ENCODE measurements around the gene NTN4.
"Not testable (repeated sequence)": the region's sequence is repeated elsewhere in the genome, so short reads cannot be mapped to it uniquely, and the experiment has no call there.

The NTN4 gene

DNA sequence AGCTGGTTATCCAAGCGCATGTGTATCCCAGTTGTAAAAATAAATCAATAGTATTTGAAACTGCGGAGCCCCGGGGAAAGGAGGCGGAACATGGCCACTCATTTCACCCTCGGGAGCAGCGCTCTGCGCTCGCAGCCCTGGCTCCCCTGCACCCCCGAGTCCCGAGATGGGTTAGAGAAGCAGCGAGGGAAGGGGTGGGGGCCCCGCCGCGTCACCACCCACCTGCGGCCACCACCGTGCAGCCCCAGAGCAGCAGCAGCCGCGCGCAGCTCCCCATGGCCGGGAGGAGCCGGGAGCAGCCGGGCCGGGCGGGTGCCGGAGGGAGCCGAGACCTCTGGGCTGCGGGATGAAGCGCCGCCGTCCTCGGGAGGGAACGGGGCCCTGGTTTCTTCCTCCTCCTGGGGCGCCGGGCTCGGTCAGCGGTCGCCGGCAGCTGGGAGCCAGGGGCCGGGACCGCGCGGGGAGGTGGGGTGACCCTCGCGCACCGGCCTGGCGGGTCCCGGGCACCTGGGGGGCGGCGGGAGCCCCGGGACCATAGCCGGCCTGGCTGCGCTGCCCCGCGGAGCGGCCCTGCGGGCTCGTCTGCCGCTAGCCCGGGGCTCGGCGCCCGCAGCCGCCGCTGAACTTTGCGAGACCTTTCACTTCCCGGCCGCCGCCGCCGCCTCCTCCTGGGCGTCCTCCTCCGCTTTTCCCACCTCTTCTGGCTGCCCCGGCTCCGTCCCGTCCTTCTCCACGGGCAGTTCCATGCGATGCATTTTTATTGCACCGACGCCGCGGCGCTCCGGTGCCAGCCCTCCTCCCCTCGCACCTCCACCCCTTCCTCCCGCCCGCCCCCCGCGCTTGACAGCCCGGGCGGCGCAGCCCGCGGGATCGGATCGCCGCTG lies at the start of gene NTN4:
Gene NTN4 (minus strand): TSS at position 732 of the 884 bp plus-strand sequence. CDS start 455 bp downstream, at position 277.
- peak; percentile 35 for DNase-seq (ENCODE audit: low spot score)

DNA sequence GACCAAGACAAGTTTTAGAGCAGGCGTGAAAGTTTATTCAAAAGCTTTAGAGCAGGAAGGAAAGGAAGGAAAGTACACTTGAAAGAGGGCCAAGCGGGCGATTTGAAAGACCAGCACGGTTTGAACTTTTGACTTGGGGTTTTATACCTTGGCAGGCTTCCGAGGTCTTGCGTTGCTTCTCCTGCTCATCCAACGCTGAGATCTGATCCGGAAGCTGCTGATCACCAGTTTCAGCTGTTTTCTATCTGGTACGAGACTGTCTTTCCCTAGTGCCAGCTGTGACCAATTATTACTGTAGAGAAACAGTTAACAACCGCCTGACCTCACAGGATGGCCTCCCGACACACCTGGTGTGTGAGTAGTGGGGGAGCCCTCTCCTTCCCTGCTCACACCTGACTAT lies 47.6 kb upstream of the NTN4 start:
- DNase-seq (ENCODE audit: low spot score) = no peak

- no peak for DNase-seq (ENCODE audit: low spot score)
Measured at GRCh38 chr12:95837240-95838038, 46.9 kb upstream of the NTN4 start.

GRCh38 chr12:95836630-95837239 lies 46.2 kb upstream of the NTN4 start:
- no peak for DNase-seq (ENCODE audit: low spot score)

GRCh38 chr12:95836185-95836609 lies 45.6 kb upstream of the NTN4 start:
- DNase-seq (ENCODE audit: low spot score) = peak; percentile 59

DNA sequence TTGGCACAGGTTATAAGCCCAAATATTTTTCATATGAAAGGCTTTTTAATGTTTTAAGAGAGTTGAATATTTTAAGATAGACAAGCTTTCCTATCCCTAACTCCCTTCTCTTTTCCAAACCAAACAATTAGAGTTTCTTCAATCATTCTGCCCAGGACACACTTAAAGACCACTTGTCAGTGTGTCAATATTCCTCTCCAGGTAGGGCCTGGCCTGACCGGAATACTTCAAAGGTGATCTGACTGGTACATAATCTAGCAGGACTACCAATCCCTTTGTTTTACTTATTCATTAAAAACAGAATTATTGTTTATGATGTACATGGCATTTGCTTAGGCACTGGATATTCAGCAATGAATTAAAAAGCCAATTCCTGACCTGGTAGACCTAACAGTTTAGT lies 44.0 kb upstream of the NTN4 start:
- no peak for DNase-seq (ENCODE audit: low spot score)

DNA sequence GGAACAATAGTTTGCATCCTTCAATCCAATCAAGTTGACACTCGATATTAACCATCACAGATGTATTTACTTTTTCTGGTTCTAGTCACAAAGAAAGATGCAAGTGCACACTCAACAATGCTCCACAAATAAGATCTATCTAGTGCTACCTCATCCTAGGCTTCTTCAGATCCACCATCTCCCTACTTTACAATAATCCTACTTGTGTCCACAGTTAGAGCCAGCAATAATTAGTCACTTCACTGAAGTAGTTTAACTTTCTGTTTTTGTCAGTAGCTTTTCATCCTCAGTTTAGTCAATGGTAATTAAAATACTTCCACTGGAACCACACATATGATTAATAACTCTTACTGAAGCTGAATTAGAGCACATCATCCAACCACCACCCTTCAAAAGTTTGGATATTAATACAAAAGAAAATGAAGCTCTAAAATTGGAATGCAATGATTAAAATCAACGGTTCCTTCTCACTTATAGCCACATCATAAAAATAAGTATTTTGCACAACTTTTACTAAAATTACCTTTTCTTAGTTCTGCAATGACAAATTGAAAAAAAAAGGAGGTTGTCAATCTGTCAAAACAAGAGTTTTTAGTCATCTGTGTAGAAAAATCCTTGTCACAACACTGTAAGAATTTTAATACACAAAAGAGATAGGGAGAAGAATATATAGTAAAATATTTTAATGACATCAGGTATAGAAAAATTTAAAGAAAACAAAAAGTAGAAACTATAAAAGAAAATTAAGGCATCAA lies 39.9 kb upstream of the NTN4 start:
- DNase-seq (ENCODE audit: low spot score) = no peak

DNA sequence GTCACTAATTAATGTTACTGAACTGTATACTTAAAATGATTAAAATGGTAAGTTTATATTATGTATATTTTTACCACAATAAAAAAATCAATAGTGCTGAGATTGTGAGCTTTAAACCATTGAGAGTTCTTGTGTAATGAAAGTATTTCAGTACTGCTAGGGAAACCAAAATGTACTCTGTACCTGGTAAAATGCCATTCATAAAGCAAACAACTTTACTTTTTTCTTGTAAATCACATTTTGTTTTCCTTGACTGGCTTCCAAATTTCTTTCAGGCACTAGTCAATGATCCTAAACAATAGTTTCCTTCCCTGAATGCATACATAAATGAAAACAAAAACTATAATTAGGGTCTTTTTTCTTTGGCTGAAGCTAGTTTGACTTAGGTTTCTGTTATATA lies 38.8 kb upstream of the NTN4 start:
- no peak for DNase-seq (ENCODE audit: low spot score)

DNA sequence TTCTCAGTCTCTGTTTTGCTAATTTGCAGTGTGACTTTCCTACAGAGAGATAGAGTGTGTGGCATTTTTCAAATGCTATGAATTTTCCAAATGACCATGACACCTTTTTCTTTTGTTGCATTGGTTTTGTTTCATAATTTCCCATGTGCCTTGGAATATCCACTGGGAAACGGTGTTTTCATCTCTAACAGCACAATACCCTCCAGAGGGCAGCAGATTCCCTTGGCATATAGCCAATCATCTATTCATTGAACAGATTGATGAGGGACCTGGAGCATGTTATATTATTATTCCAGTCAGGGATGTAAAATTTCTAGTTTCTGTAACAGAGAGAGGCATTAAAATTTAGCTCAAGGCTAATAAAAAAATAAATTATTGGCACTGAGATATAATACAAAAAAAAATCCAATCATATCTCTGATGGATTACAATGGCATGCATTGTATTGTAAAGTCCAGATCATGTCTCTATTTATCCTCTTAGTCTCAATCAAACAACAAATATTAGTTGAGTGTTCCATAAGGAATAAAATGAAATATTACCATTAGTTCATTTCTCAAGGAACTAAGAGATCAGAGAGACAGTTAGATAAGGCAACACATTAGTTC lies 29.6 kb upstream of the NTN4 start:
- DNase-seq (ENCODE audit: low spot score) = peak; percentile 63

- peak; percentile 72 for DNase-seq (ENCODE audit: low spot score)
Measured at GRCh38 chr12:95815632-95816212, 25.2 kb upstream of the NTN4 start.

GRCh38 chr12:95812155-95812554 lies 21.6 kb upstream of the NTN4 start:
- DNase-seq (ENCODE audit: low spot score) = not testable (repeated sequence)

DNA sequence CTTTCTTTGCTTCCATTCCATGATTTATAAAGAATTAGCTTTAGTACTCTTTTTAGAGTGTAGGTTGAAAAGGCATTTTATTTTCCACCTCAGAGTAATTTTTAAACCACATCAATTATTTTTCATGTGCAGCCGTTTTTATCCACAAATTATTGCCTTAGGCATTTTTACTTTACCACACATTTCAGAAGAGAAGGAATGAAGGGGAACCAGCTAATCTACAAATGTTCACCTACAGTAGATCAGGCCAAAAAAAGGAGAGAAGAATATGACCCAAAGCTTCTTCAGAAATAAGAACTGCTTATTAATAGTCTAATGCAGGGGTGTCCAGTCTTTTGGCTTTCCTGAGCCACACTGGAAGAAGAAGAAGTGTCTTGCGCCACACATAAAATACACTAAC lies 19.8 kb upstream of the NTN4 start:
- no peak for DNase-seq (ENCODE audit: low spot score)

GRCh38 chr12:95809000-95809680 lies 18.6 kb upstream of the NTN4 start:
- no peak for DNase-seq (ENCODE audit: low spot score)

- DNase-seq (ENCODE audit: low spot score) = no peak
Measured at GRCh38 chr12:95808146-95808545, 17.6 kb upstream of the NTN4 start.

GRCh38 chr12:95805864-95806671 lies 15.5 kb upstream of the NTN4 start:
- peak; percentile 27 for DNase-seq (ENCODE audit: low spot score)

- no peak for DNase-seq (ENCODE audit: low spot score)
Measured at GRCh38 chr12:95804291-95804690, 13.7 kb upstream of the NTN4 start.

DNA sequence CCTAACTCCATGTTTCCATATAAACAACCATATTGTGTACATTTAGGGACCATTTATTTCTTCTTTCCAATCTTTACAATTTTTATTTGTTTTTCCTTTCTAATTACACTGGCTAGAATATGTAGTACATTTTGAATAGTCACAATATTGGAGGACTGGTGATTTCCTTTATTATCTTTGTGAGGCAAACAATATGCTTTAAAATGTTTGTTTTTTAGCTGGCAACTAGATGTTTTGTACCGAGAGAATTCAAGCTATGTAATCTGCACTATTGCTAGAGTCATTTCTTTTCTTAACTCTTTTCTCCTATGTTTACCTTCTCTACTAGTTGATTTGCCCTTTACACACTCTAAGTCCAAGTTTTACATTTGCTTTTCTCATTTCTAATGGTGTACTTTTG lies 13.3 kb upstream of the NTN4 start:
- no peak for DNase-seq (ENCODE audit: low spot score)

- DNase-seq (ENCODE audit: low spot score) = peak; percentile 79
Measured at GRCh38 chr12:95802482-95803270, 12.1 kb upstream of the NTN4 start.

GRCh38 chr12:95796982-95797289 lies 6.4 kb upstream of the NTN4 start:
- no peak for DNase-seq (ENCODE audit: low spot score)

Measured in RKO (cell line).